Suppressor macrophage treated with lipopolysaccharide for 1 hour (primary cell): Measurements from ENCODE around the gene TMEM214.
A peak's percentile ranks its signal among the peaks of the same experiment; 100 is the strongest.

Experiments used
- DNase-seq, 3 donors: peaks; one replicate each; pipeline ENCODE4 v3.0.0-alpha.2; 2020 to 2022

Gene TMEM214, protein sequence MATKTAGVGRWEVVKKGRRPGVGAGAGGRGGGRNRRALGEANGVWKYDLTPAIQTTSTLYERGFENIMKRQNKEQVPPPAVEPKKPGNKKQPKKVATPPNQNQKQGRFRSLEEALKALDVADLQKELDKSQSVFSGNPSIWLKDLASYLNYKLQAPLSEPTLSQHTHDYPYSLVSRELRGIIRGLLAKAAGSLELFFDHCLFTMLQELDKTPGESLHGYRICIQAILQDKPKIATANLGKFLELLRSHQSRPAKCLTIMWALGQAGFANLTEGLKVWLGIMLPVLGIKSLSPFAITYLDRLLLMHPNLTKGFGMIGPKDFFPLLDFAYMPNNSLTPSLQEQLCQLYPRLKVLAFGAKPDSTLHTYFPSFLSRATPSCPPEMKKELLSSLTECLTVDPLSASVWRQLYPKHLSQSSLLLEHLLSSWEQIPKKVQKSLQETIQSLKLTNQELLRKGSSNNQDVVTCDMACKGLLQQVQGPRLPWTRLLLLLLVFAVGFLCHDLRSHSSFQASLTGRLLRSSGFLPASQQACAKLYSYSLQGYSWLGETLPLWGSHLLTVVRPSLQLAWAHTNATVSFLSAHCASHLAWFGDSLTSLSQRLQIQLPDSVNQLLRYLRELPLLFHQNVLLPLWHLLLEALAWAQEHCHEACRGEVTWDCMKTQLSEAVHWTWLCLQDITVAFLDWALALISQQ

DNA sequence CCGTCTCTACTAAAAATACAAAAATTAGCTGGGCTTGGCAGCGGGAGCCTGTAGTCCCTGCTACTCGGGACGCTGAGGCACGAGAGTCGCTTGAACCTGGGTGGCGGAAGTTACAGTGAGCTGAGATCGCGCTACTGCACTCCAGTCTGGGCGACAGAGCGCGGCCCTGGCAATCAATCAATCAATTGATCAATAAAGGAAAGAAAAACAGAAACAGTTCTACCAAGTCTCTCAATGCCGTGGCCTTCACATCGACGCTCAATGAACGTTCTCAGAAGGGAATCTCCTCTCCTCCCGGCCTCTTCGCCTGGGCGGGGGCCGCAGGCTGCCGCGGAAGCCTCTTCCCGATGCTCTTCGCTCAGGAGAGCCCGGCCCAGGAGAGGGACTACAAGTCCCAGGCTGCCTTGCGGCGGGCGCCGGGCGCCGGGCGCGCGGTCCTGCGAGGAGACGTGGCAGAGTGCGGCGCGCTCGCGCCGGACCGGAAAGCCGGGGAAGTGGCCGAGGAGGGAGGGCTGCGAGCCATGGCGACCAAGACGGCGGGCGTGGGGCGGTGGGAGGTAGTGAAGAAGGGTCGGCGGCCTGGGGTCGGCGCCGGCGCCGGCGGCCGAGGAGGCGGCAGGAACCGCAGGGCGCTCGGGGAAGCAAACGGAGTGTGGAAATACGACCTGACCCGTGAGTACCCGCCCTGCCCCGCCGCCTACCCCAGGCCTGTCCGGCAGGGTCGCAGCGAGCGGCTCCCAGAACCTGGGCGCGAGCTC is at the start of gene TMEM214:
TMEM214 (plus strand) TSS at position 471 of the 758 bp plus-strand sequence; CDS start at position 522, 51 bp downstream.
- DNase-seq, result peak; percentile 90 to 96 (median 93)

DNA sequence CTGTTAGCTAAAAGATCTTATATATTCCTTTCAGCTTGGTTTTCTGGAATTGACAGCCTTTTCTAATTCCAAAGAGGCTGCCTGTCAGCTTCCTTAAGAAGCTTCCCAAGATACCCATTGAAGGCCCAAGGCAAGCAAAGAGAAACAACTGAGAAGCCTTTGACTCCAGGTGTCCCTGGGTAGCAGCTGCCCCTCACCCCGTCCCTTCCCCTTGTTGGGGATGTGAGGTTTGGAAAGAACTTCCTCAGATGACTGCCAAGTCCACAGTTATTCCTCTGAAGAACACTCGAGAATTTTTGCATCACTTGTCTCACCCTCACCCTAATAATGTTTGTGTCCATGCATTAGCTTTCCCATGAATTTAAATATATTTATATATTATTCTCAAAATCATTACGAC is 49.0 kb upstream of the TMEM214 start:
- no peak for DNase-seq

DNA sequence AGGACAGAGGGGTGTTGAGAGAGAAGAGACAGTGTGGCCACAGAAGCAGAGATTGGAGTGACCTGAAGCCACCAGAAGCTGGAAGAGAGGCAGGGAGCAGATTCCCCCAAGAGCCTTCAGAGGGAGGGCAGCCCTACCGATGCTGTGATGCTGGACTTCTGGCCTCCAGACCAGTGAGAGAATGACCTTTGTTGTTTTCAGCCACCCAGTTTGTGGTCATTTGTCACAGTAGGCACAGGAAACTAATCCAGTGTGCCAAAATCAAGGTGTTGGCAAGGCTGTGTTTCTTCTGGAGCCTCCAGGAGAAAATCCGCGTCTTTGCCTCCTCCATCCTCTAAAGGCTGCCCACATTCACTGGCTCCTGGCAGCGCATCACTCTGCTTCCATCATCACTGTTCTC is 47.0 kb upstream of the TMEM214 start:
- DNase-seq, result no peak

DNA sequence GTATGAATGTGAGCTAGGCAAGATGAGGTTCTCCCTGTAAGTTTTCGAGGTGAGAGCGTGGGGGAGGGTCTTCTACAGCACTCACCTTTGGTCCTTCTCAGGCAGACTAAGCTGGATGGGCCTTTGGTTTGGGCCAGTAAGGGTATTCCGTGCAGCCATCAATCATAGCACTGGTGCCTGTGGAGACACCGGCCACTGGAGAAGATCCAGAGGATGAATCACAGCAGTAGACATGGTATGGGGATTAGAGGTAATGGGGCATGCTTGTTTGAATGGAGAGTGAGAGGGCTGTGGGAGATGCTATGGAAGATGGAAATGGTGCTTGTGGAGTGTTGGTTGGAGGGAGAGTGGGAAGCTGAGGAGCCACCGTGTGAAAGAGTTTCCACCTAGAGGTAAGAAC is 46.2 kb upstream of the TMEM214 start:
- no peak for DNase-seq

DNA sequence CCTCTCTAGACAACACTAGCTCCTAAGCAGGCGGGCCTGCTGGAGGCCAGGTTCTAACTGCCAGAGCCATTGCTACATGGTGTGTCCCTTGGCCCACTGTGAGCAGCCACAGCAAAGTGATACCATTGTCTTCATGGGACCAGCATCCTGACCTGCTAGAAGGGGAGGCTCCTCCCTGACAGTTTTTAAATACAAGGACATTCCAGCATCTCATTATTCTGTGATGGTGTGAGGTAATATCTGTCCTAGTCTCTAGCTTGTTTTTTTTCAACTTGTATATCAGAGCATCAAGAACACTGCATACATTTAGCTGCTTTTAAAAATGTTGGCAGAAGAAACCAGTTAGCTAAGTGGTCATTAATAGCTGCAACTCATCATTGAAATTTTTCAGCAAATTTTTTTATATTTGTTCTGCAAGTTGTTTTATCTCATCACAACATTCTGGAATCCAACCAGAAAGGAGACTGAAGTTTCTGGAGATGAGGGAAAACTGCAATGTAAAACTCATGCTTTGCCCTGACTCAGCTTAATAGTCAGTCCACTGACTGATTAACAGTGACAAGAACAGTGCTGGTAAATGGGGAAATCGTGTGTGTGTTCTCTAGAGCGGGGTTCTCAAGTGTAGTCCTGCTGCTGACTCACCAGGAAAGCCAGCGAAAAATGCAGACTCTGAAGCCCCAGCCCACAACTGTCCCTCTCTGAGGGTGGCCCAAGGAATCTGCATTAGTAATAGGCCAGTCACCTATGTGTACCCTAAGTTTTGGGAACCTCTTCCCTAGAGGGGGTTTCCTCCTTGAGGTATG is 44.5 kb upstream of the TMEM214 start:
- peak; percentile 57 to 72 (median 71) for DNase-seq

DNA sequence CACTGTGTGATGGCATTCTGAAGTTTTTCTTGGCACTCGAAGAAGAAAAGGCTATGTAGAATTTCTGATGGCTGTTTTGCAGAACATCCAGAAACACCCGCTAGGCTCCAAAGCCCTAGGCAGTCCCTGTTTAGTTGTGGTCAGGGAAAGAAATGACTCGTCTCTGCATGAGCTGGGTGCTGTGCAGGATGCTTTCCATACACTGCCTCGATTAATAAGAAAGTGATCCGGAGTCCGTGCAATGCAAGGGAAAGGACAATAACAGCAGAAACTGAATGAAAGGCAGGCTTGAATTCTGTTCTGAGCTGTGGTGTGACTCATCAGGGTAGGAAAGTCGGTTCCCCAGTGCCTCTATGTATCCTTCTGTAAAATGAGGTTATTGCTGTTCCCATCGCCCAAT is 43.6 kb upstream of the TMEM214 start:
- no peak for DNase-seq

DNA sequence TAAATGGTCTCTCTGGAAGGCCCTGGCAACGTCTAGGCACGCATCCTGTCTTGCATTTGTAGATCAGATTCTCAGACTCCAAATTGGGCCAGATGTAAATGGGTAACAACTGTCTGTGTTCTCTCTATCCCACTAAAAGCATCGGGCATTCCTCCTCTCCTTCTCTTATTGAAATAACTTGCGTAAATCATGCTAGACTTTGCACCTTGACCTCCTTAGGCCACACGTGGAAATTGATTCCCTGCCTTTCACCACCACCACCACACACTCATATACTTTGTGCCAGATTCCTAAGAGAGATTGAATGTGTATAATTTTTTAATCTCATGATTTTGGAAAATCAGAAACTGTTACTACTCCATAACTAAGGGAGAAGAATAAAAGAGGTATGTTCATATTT is 41.0 kb upstream of the TMEM214 start:
- DNase-seq, result no peak

DNA sequence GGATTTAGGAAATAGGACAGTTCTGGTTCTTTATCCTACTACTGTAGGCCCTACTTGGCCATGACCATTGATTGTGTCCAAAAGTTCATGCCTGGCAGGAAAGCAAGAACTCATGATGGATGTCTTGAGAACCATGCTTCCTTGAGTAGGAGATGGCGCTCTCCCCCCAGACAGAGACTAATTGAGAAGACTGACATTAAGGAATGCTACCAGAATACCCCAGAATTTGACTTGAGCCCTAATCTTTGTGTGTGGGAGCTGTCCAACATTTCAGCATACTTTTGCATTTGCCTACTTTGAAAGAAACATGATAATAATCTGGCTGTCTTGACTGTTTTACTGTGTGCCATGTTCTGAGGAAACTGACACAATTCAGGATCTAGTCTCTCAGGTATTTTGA is 39.0 kb upstream of the TMEM214 start:
- no peak for DNase-seq

DNA sequence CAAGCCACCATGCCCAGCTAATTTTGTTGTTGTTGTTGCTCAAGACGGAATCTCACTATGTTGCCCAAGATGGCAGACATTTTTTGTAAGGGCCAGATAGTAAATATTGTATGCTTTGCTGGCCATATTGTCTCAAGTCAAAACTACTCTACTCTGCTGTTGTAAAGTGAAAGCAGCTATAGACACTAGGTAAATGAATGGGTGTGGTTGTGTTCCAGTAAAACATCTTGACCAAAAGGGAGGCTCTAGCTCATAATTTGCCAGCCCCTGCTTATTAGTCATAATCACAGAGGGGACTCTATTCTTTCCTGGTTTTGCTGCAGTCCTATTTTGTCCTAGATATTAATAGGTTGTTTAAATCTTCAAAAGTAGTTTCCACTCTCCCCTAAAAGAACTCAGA is 37.8 kb upstream of the TMEM214 start:
- DNase-seq, result no peak

DNA sequence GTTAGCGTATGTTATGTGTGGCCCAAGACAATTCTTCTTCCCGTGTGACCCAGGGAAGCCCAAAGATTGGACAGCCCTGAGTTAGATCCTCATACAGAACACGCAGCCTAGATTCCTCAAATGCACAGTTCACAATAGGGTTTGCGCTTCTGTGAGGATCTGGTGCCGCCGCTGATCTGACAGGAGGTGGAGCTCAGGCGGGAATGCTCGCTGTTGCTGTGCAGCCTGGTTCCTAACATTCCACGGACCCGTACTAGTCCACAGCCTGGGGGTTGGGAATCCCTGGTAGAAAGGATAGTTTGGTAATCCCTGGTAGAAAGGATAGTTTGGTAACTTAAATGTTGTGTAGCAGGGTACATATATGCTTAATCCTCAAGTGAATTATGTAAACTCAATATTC is 35.4 kb upstream of the TMEM214 start:
- DNase-seq, result no peak

DNA sequence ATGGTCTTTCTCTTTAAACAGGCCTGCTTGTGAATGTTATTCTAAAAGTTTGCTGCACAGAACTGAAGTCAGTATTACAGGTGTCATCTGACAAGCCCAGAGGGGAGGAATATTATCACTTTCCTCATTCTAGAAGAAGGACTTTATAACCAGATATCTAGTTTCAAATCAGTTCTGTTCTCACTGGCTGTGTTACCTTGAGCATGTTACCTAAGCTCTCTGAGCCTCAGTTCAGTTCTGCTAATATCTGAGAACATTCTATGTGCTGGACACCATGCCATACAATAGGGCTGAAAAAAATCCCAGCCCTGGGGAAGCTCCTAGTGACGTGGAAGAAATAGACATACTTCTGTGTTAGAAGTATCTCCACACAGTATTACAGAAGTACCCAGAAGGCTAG is 34.4 kb upstream of the TMEM214 start:
- no peak for DNase-seq

DNA sequence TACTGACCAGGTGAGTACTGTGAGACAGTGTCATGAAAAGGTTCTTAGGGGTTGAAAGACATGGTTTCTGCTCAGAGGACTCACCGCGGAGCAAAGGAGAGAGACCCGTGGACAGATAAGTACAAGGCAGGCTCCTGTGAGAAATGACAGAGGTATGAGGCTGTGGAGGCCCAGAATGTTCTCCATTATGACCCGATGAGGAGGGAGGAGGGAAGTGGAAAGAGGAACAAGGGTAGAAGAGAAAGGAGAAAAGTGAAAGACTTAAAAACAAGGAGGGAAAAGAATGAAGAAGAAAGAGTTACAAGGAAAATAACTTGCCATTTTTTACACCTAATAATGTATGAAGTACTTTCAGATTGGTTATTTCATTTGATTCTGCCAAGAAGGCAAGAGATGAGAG is 32.5 kb upstream of the TMEM214 start:
- peak; percentile 33 to 43 (median 42) for DNase-seq

DNA sequence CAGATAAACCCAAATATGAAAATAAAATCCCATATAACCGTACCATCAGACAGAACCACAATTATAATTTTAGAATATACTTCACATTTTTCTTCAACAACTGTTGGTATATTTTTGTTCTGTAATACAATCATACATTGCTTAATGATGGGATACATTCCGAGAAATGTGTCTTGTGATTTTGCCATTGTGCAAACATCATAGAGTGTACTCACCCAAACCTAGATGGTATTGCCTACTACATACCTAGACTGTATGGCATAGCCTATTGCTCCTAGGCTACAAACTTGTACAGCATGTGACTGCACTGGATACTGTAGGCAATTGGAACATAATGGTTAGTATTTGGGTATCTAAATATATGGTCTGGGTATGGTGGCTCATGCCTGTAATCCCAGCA is 31.8 kb upstream of the TMEM214 start:
- DNase-seq, result no peak

DNA sequence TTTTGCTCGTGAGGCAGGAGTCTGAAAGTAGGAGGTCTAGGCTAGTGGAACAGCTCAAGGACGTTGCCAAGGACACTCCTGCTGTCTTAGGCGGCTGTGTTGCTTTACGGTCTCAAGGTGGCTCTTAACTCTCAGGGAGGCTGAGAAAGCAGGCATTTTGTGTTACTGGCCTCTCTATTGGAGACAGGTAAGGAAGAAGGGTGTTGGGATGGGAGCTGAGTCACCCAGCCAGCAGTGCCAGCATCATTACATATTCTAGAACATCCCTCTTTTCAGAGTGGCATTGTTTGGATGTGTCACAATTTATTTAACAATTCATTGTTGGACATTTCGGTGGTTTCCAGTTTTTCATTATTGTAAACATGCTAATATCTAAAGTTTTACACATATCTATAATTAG is 30.8 kb upstream of the TMEM214 start:
- DNase-seq, result peak; percentile 10 to 55 (median 51)

DNA sequence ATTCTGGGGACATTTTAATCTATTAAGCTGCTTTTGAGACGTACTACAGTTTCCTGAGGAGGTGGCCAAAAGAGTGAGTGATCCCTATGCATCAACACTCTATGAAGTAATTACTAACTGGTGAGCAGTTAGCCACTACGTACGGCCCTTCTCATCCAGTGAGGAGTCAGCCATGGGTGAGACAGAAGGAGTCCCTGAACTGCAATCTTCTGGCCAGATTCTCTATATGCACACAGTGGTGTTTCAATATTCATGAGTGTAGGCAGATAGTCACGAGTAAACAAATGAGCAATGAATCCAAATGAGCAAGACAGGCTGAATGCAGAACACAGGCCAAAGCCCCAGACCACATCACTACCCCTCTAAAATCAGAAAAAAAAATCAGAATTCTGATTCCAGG is 29.8 kb upstream of the TMEM214 start:
- peak; percentile 27 to 34 (median 29) for DNase-seq

DNA sequence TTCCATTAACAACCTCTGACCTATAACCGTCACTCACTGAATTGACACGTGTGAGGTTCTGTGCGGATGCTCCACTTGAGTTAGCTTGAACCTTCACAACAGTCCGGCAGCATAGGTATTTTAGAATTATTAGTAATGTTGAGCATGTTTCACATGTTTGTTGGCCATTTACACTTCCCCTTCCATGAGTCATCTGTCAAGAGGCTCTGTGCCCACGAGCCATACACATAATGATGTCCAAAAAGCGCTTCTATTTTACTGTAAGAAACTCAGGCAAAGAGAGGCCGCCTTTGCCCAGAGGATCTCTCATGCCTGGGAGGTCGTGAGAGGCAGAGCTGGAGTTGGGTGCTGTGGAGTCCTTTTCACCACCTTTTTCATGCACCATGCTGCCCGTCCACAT is 28.9 kb upstream of the TMEM214 start:
- peak; percentile 73 to 78 (median 78) for DNase-seq

DNA sequence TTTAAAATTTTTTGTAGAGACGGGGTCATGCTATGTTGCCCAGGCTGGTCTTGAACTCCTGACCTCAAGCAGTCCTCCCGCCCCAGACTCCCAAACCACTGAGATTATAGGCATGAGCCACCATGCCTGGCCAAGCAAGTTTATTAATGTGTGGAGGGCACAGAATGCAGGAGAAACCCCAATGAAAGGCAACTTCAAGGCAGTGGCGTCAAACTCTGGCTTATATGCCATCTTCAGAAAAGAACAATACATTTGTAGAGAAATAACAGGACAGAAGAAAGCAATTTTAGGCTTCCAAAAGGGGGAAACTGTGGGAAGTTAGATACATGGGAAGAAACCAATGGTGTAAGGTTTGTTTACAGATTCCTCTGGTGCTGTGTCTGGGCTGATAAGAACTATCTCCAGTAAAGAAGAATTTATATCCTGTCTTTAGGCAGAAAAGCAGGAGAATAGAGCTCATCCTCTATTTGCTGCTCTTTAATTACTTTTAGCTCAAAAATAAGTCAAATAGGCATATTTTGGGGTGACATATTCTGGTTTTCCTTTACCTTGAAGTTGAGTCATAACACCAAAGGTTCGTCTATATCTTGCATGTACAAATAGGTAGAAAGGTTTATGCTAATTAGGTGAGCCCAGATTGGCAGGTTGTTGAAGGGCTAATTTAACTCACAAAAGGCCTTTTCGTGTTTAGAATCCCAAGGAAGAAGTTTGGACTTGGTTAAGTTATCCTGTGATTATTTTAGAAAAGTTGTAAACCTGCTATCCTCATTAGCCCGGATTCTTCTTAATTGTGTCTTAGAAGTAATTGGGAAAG is 26.0 kb upstream of the TMEM214 start:
- DNase-seq, result no peak

DNA sequence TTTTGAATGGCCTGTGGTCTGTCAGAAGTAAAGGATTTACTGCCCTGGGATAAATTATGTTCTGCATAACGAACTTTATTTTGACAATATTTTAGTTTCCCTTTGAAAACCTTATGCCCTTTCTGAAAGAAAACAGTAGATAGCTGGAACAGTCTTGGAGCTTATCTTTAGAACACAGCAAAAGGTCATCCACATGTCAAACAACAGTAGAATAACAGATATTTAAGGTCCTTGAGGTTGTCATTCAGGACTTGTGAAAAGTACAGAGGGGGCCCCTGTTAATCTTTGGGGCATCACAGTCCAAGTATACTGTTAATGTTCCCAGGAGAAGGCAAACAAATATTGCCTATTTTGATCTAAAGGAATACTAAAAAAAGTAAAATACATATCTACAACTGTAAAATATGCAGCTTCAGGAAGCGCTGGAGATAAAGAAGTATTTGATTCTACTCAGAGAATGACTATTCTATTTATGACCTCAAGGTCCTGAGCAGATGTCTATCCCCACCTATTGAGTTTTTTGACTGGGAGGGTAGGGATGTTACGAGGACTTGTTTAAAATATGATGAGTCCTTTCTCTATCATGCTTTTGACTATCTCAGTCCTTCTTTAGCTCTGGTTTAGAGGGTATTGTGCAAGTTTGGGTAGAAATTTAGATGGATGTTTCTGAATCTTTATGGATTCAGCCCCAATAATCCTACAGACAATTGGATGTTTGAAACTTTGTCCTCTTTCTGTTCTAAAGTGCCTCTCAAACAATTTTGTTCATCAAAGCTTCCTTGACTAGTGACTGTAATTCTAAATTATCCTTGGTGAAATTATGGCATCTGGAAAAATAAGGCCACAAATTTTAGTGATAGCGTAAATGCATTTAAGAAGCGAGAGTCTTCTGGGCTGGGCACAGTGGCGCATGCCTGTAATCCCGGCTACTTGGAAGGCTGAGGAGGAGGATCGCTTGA is 25.1 kb upstream of the TMEM214 start:
- no peak for DNase-seq

DNA sequence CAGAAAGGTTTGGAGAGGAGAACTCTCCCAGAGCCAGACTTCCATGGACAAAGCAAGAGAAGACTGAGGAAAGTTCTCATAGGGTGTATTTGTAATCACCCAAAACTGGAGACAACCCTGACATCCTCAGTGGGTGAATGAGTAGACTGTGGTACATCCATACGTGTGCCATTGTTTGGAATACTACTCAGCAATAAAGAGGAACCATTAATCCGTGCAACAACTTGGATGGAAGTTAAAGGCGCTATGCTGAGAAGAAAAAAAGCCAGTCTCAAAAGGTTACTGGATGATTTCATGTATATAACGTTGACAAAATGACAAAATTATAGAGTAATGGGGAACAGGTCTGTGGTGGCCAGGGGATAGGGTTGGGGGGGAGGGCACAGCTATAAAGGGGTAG is 24.1 kb upstream of the TMEM214 start:
- no peak for DNase-seq

DNA sequence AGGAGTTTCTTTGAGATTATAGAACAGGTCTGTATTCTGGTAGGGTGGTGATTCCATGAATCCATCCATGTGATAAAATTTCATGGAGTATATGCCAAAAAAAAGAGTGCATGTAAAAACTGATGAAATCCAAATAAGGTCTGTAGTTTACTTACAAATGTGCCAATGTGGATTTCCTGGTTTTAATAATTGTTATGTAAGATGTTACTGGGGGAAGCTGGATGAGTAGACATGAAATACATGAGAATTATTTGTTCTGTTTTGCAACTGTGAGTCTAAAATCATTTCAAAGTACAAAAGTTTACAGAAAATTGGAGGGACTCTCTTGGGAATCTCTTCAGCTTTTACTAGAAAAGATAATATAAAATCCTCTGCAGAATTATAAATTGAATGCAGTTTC is 23.7 kb upstream of the TMEM214 start:
- DNase-seq, result no peak

DNA sequence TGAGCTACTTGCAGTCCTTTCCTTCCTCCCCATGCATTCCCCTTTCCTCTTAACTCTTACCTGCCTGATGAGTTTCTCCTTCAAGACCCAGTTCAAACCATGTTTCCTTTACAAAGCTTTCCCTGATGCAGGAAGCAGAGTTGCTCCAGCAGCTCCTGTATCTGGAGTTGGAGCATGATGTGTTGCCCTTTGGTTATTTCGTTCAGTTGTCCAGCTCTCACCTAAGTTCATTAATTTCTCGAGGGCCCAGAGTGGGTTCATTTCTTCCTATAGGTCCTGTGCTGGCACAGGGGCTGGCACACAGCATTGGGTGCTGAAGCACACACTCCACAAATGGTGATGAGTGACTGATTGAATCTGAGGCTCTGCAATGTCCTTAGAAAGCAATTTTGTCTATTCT is 23.0 kb upstream of the TMEM214 start:
- no peak for DNase-seq
